ENCODE measurements around the gene PPIL4. TPM values are rescaled to one million over a fixed set of nuclear protein-coding genes. Genes with fewer than 3 reads are reported as not detected.

The PPIL4 gene
- total RNA-seq, 4 donors from 2014 or later: 22.1 to 30.2 (median 26.1) TPM

DNA sequence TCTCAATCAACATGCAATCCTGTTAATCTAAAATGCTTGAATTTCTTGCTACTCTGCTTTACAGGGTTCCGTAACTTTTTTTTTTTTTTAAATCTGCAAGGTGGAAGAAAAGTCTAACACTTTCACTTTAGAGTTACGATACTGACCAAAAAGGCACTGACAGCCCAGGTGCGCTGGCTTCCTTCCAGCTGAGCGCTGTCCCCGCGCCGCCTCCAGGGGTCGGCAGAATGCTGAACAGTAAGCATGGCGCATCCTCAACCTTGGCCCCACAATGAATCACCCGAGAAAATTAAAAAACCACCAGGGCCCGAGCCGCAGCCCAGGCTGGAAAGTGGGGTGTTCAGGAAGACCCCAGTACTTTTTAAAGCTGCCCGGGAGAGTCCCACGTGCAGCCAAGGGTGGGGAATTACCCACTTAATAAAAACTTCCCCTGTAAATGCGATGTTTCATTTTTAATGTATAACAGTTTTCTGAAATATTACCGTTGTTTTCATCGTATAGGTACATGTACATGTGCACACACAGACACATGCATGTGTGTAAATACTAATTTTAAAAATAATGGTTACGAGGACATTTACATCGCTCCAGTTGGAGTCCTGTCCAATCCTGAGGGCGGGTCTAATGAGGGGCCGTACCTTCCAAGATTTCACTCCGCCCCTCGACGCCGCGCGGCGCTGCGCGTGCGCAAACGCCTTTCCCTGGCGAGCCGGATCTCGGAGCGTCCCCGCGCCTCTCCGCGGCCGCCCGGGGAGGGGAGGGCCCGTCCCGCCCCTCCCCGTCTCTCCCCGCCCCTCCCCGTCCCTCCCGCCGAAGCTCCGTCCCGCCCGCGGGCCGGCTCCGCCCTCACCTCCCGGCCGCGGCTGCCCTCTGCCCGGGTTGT is 19.9 kb upstream of the PPIL4 start, which contains the start of gene GINM1:
Gene GINM1 (plus strand): TSS at position 849 of the 883 bp plus-strand sequence. CDS start 40 bp downstream, outside the sequence.
- DNase-seq (ENCODE audit: extremely low spot score): peak; percentile 97
- intact Hi-C loops (cut with DNase I): loop anchor here (10.0 kb wide), 1 partner anchor 159 kb away; no protein-coding TSS in a partner anchor
- Histone ChIP-seq H3K4me3 (peak within 1 kb of the TSS; percentile 92 to 99 (median 96)), H3K4me1 (peaks cover 19 to 22% (median 20%) of the 10 kb centered on the region in 4 donors), H3K27me3 (no peaks in the 10 kb centered on the region), H3K36me3 (no peaks in the 10 kb centered on the region), H3K27ac (replicated peaks in 1 of 4) (peak within 1 kb of the TSS; percentile 94 to 98 (median 97)), H3K9me3 (no peaks in the 10 kb centered on the region)
- no peak for TF ChIP-seq EP300 (IDR thresholded peaks at IDR 0.05)
- peak; percentile 24 to 77 for TF ChIP-seq POLR2AphosphoS5 (IDR thresholded peaks at IDR 0.05)
- no peak for TF ChIP-seq POLR2A (IDR thresholded peaks at IDR 0.05; ENCODE audit: low read depth)
- TF ChIP-seq, protein P1, sequence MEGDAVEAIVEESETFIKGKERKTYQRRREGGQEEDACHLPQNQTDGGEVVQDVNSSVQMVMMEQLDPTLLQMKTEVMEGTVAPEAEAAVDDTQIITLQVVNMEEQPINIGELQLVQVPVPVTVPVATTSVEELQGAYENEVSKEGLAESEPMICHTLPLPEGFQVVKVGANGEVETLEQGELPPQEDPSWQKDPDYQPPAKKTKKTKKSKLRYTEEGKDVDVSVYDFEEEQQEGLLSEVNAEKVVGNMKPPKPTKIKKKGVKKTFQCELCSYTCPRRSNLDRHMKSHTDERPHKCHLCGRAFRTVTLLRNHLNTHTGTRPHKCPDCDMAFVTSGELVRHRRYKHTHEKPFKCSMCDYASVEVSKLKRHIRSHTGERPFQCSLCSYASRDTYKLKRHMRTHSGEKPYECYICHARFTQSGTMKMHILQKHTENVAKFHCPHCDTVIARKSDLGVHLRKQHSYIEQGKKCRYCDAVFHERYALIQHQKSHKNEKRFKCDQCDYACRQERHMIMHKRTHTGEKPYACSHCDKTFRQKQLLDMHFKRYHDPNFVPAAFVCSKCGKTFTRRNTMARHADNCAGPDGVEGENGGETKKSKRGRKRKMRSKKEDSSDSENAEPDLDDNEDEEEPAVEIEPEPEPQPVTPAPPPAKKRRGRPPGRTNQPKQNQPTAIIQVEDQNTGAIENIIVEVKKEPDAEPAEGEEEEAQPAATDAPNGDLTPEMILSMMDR (IDR thresholded peaks at IDR 0.05): peak; percentile 41 to 62 (median 52)
- under 1% methylated on average over 23 of the region's 59 CpGs for WGBS

- WGBS: 64% methylated on average over 3 of the region's 3 CpGs
- Histone ChIP-seq H3K4me1 (peaks cover 19 to 21% (median 19%) of the 10 kb centered on the region in 4 donors), H3K9me3 (no peaks in the 10 kb centered on the region), H3K4me3 (no peak overlapping the region), H3K36me3 (no peaks in the 10 kb centered on the region), H3K27me3 (no peaks in the 10 kb centered on the region), H3K27ac (replicated peaks in 1 of 4) (no peak overlapping the region)
- no peak for DNase-seq (ENCODE audit: extremely low spot score)
- intact Hi-C loops (cut with DNase I): loop anchor here (10.0 kb wide), 1 partner anchor 161 kb away; no protein-coding TSS in a partner anchor
- TF ChIP-seq POLR2AphosphoS5 (IDR thresholded peaks at IDR 0.05): no peak
- no peak for TF ChIP-seq EP300 (IDR thresholded peaks at IDR 0.05)
- TF ChIP-seq, protein P1 (IDR thresholded peaks at IDR 0.05): no peak
- no peak for TF ChIP-seq POLR2A (IDR thresholded peaks at IDR 0.05; ENCODE audit: low read depth)
These were observed 18.1 kb upstream of the PPIL4 start for GRCh38 chr6:149563928-149564325.

DNA sequence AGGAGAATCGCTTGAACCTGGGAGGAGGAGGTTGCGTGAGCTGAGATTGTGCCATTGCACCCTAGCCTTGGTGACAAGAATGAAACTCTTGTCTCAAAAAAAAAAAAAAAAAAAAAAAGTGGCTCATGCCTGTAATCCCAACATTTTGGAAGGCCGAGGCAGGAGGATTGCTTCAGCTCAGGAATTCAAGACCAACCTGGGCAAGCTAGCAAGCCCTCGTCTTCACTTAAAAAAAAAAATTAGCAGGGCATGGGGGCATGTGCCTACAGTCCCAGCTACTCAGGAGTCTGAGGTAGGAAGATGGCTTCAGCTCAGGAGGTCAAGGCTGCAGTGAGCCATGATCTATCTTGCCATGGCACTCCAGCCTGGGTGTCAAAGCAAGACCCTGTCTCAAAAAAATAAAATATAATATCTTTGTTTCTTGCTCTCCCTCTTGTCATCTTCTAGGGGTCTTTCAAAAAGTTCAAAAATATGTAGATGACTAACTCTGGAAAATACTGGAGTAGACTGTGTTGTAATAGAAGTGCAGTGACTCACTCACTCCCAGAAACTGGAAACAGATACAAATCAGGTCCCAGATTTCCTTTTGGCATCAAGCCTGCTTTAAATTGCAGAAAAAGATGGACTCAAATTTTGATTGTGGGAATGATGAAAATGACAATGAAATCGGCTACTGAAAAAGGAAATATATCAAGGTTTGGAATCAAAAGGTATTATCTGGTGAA is 17.5 kb upstream of the PPIL4 start:
- H3K27me3 ChIP-seq: no peaks in the 10 kb centered on the region
- H3K27ac ChIP-seq (replicated peaks in 1 of 4): no peak overlapping the region
- no peaks in the 10 kb centered on the region for H3K9me3 ChIP-seq
- no peak overlapping the region for H3K4me3 ChIP-seq
- no peak for TF ChIP-seq POLR2A (IDR thresholded peaks at IDR 0.05; ENCODE audit: low read depth)
- no peak for TF ChIP-seq POLR2AphosphoS5 (IDR thresholded peaks at IDR 0.05)
- TF ChIP-seq, protein P1 (IDR thresholded peaks at IDR 0.05): no peak
- no peak for TF ChIP-seq EP300 (IDR thresholded peaks at IDR 0.05)
- peaks cover 19 to 21% (median 19%) of the 10 kb centered on the region in 4 donors for H3K4me1 ChIP-seq
- intact Hi-C loops (cut with DNase I): loop anchor here (10.0 kb wide), 1 partner anchor 161 kb away; no protein-coding TSS in a partner anchor
- DNase-seq (ENCODE audit: extremely low spot score): no peak
- H3K36me3 ChIP-seq: no peaks in the 10 kb centered on the region
- WGBS: 85% methylated on average over 5 of the region's 5 CpGs

GRCh38 chr6:149560736-149561135 is 14.9 kb upstream of the PPIL4 start:
- Histone ChIP-seq H3K9me3 (no peaks in the 10 kb centered on the region), H3K27ac (replicated peaks in 1 of 4) (no peak overlapping the region), H3K36me3 (no peaks in the 10 kb centered on the region), H3K4me3 (no peak overlapping the region), H3K27me3 (no peaks in the 10 kb centered on the region), H3K4me1 (peaks cover 7 to 8% (median 7%) of the 10 kb centered on the region in 4 donors)
- intact Hi-C loops (cut with DNase I): loop anchor here (10.0 kb wide), 1 partner anchor 164 kb away; no protein-coding TSS in a partner anchor
- no peak for TF ChIP-seq POLR2AphosphoS5 (IDR thresholded peaks at IDR 0.05)
- no peak for TF ChIP-seq POLR2A (IDR thresholded peaks at IDR 0.05; ENCODE audit: low read depth)
- TF ChIP-seq, protein P1 (IDR thresholded peaks at IDR 0.05): peak in 1 of 3 experiments; percentile 35
- no peak for TF ChIP-seq EP300 (IDR thresholded peaks at IDR 0.05)
- WGBS: 60% methylated on average over 3 of the region's 3 CpGs
- DNase-seq (ENCODE audit: extremely low spot score): no peak

Data from esophagus muscularis mucosa (tissue), 4 donors.